Calu3 (cell line): ENCODE results near the gene WDR88. TPM values are rescaled to one million over a fixed set of nuclear protein-coding genes. Genes with fewer than 3 reads are reported as not detected.
"Not testable (repeated sequence)": the region's sequence is repeated elsewhere in the genome, so short reads cannot be mapped to it uniquely, and the experiment has no call there.

ENCODE experiments used
- BruUV-seq: library from RNA; stranded (reverse); fragments of 400-500 nt; replicated peaks from 2 replicates; lab custom pipeline; 2021; lab: Mats Ljungman, UMichigan
- CTCF ChIA-PET: fragments of 300-600 bp; sonication (Branson Sonifier 250); formaldehyde crosslinking; loops from one replicate; lab custom pipeline; 2022; ENCODE audit warnings: antibody characterized with exemption; lab: Charles Lee
- DNase-seq: peaks from one replicate; pipeline ENCODE4 v3.0.0; 2022
- H3K27ac Mint-ChIP-seq: one replicate; pipeline ENCODE4 v1.8.0; 2022; ENCODE audit warnings: mixed read lengths; ENCODE audit not compliant: unreplicated experiment
- H3K27me3 Mint-ChIP-seq: one replicate; pipeline ENCODE4 v1.8.0; 2022; ENCODE audit warnings: mixed read lengths; ENCODE audit not compliant: unreplicated experiment
- H3K36me3 Mint-ChIP-seq: one replicate; pipeline ENCODE4 v1.8.0; 2022; ENCODE audit warnings: mild to moderate bottlenecking, moderate library complexity, mixed read lengths; ENCODE audit not compliant: insufficient read depth, unreplicated experiment
- H3K4me1 Mint-ChIP-seq: one replicate; pipeline ENCODE4 v1.8.0; 2022; ENCODE audit warnings: mild to moderate bottlenecking, low read depth, mixed read lengths; ENCODE audit not compliant: unreplicated experiment
- H3K4me3 Mint-ChIP-seq: one replicate; pipeline ENCODE4 v1.8.0; 2022; ENCODE audit warnings: mild to moderate bottlenecking, low read depth, moderate library complexity, mixed read lengths; ENCODE audit not compliant: unreplicated experiment
- H3K9me3 Mint-ChIP-seq: one replicate; pipeline ENCODE4 v1.8.0; 2022; ENCODE audit warnings: low read depth, mixed read lengths; ENCODE audit not compliant: unreplicated experiment
- intact Hi-C: fragments of 100-400 bp; cut with micrococcal nuclease; formaldehyde crosslinking; loops from one replicate; pipeline ENCODE4 v1.10.0; 2022; ENCODE audit not compliant: unreplicated experiment
- total RNA-seq: library from RNA; stranded (reverse); gene quantifications from 2 replicates; pipeline ENCODE4 v1.2.3, GENCODE V29; 2022
- TF ChIP-seq, protein P1 (sequence below): fragments of 200-600 bp; IDR thresholded peaks from one replicate; pipeline ENCODE4 v1.8.0; 2022; ENCODE audit warnings: antibody characterized with exemption; ENCODE audit not compliant: unreplicated experiment

Gene WDR88
- total RNA-seq, 1 experiment from 2014 or later, result not detected

DNA sequence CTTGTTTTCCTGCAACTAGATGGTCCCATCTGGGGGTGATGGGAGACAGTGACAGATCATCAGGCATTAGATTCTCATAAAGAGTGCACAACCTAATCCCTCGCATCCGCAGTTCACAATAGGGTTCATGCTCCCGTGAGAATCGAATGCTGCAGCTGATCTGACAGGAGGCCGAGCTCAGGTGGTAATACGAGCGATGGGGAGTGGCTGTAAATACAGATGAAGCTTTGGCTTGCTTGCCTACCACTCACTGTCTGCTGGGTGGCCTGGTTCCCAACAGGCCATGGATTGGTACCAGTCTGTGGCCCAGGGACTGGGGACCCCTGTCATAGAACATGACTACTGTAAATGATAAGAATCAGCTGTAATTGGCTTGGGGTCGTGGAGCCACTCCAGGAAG is 28.0 kb downstream of the WDR88 start:
- no peak for DNase-seq
- CTCF ChIA-PET, result interaction anchor here (2.1 kb wide), 1 partner anchor 16 kb away, joined by 7 read pairs; no protein-coding TSS in a partner anchor

GRCh38 chr19:33161201-33161600 is 29.3 kb downstream of the WDR88 start:
- Mint-ChIP-seq H3K36me3 (no peaks in the 10 kb centered on the region), H3K4me1 (no peaks in the 10 kb centered on the region), H3K27me3 (peaks cover 12% of the 10 kb centered on the region), H3K4me3 (no peak overlapping the region), H3K27ac (no peak overlapping the region), H3K9me3 (no peaks in the 10 kb centered on the region)
- CTCF ChIA-PET, result no interaction called here
- intact Hi-C loops, result no loop called here
- BruUV-seq, result no TSS peak
- TF ChIP-seq, protein P1, sequence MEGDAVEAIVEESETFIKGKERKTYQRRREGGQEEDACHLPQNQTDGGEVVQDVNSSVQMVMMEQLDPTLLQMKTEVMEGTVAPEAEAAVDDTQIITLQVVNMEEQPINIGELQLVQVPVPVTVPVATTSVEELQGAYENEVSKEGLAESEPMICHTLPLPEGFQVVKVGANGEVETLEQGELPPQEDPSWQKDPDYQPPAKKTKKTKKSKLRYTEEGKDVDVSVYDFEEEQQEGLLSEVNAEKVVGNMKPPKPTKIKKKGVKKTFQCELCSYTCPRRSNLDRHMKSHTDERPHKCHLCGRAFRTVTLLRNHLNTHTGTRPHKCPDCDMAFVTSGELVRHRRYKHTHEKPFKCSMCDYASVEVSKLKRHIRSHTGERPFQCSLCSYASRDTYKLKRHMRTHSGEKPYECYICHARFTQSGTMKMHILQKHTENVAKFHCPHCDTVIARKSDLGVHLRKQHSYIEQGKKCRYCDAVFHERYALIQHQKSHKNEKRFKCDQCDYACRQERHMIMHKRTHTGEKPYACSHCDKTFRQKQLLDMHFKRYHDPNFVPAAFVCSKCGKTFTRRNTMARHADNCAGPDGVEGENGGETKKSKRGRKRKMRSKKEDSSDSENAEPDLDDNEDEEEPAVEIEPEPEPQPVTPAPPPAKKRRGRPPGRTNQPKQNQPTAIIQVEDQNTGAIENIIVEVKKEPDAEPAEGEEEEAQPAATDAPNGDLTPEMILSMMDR, result no peak
- no peak for DNase-seq

More for the DNA sequence above, 28.0 kb downstream of the WDR88 start:
- H3K27ac Mint-ChIP-seq, result no peak overlapping the region
- BruUV-seq, result no TSS peak
- H3K4me3 Mint-ChIP-seq, result no peak overlapping the region
- intact Hi-C loops, result no loop called here
- no peaks in the 10 kb centered on the region for H3K4me1 Mint-ChIP-seq
- no peaks in the 10 kb centered on the region for H3K36me3 Mint-ChIP-seq
- H3K27me3 Mint-ChIP-seq, result peaks cover 13% of the 10 kb centered on the region
- no peaks in the 10 kb centered on the region for H3K9me3 Mint-ChIP-seq
- TF ChIP-seq, protein P1, result no peak

- no TSS peak for BruUV-seq
- TF ChIP-seq, protein P1, result no peak
- CTCF ChIA-PET, result interaction anchor here (1.4 kb wide), 1 partner anchor 21 kb away, joined by 4 read pairs; no protein-coding TSS in a partner anchor
- Mint-ChIP-seq H3K4me1 (no peaks in the 10 kb centered on the region), H3K36me3 (no peaks in the 10 kb centered on the region), H3K9me3 (peaks cover 4% of the 10 kb centered on the region), H3K27ac (no peak overlapping the region), H3K27me3 (peaks cover 12% of the 10 kb centered on the region), H3K4me3 (no peak overlapping the region)
- DNase-seq, result no peak
- intact Hi-C loops, result no loop called here
Observed at GRCh38 chr19:33163481-33163880, 31.6 kb downstream of the WDR88 start.

DNA sequence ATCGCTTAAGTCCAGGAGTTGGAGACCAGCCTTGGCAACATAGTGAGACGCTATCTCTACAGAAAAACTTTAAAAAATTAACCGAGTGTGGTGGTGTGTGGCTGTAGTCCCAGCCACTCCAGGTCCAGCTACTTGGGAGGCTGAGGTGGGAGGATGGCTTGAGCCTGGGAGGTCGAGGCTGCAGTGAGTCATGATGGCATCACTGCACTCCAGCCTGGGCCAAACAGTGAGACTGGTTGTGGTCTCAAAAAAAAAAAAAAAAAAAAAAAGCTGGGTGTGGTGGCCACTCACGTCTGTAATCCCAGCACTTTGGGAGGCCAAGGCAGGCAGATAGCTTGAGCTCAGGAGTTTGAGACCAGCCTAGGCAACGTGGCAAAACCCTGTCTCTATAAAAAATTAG is 34.1 kb downstream of the WDR88 start:
- DNase-seq, H3K36me3 Mint-ChIP-seq, H3K9me3 Mint-ChIP-seq, H3K4me1 Mint-ChIP-seq, H3K27ac Mint-ChIP-seq, H3K4me3 Mint-ChIP-seq, intact Hi-C loops, BruUV-seq: not testable (repeated sequence)
- peaks cover 10% of the 10 kb centered on the region for H3K27me3 Mint-ChIP-seq
- CTCF ChIA-PET, result interaction anchor here (0.6 to 1.0 kb wide), 5 partner anchors 10 to 632 kb away, joined by 3 to 7 read pairs (median 4); no protein-coding TSS in a partner anchor

- TF ChIP-seq, protein P1, result no peak
- CTCF ChIA-PET, result no interaction called here
- H3K4me3 Mint-ChIP-seq, result no peak overlapping the region
Observed at GRCh38 chr19:33167438-33167837, 35.5 kb downstream of the WDR88 start.

More at GRCh38 chr19:33167438-33167837, 35.5 kb downstream of the WDR88 start:
- Mint-ChIP-seq H3K9me3 (peaks cover 4% of the 10 kb centered on the region), H3K4me1 (peaks cover 9% of the 10 kb centered on the region), H3K27ac (no peak overlapping the region), H3K36me3 (peaks cover 3% of the 10 kb centered on the region), H3K27me3 (no peaks in the 10 kb centered on the region)
- intact Hi-C loops, result no loop called here
- BruUV-seq, result no TSS peak
- no peak for DNase-seq
